Mucosa of stomach (tissue), 1 donor: ENCODE results near the gene NPAS3.

Experiments
- H3K27me3 ChIP-seq: one replicate; pipeline ENCODE4 v1.7.0; 2013; ENCODE audit warnings: mild to moderate bottlenecking, low read length; ENCODE audit not compliant: control insufficient read depth, insufficient read depth
- H3K36me3 ChIP-seq: one replicate; pipeline ENCODE4 v1.7.0; 2013; ENCODE audit warnings: low read length; ENCODE audit not compliant: control insufficient read depth, insufficient read depth
- H3K4me1 ChIP-seq: one replicate; pipeline ENCODE4 v1.7.0; 2013; ENCODE audit warnings: mild to moderate bottlenecking, low read length; ENCODE audit not compliant: control insufficient read depth, insufficient read depth
- H3K4me3 ChIP-seq: one replicate; pipeline ENCODE4 v1.7.0; 2013; ENCODE audit warnings: low read length
- H3K9ac ChIP-seq: one replicate; pipeline ENCODE4 v1.7.0; 2013; ENCODE audit warnings: mild to moderate bottlenecking, low read length, moderate library complexity
- H3K9me3 ChIP-seq: one replicate; pipeline ENCODE4 v1.7.0; 2013; ENCODE audit warnings: mild to moderate bottlenecking, low read length, moderate library complexity; ENCODE audit not compliant: control insufficient read depth
- donor health status: Pancreatic carcinoma.

The NPAS3 gene

DNA sequence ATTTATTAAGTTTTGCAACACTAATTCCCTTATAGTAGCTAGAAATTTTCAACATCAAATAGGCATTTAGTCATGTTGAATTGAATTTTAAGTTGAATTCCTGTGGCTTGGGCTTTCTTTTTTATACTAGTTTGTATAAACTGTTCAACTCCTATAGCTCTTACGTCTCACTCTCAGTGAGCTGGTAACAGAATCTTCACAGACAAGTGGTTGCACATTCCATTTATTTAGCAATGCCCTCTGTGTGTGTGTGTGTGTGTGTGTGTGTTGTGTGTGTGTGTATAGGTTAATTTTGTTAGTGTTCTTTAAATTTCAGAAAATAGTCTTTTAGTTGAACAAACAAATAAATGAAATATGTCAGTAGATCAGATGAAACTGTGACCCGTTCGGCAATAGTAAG, 425.0 kb downstream of the NPAS3 start:
- no peaks in the 10 kb centered on the region for H3K4me1 ChIP-seq
- no peak overlapping the region for H3K9ac ChIP-seq
- H3K27me3 ChIP-seq, result no peaks in the 10 kb centered on the region
- H3K4me3 ChIP-seq, result no peak overlapping the region
- H3K9me3 ChIP-seq, result no peaks in the 10 kb centered on the region
- no peaks in the 10 kb centered on the region for H3K36me3 ChIP-seq

DNA sequence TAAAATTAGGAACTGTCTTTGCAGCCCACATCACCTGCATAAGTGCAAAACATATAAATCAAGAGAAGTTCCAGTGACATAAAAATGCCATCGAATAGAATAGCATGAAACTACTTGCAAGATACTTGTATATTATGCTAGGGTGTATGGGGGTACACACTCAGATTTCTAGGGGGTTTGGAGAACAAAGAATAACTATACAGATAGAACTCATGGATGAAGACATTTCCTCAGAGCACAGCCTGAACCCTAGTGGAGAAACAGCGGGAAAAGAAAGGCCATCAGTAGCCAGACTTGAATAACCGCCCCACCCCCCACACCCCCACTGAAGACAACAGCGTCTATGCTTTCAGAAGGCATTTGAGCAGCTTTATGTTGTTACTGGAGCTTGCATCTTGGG, 425.8 kb downstream of the NPAS3 start:
- H3K36me3 ChIP-seq, result no peaks in the 10 kb centered on the region
- H3K4me1 ChIP-seq, result no peaks in the 10 kb centered on the region
- H3K4me3 ChIP-seq, result no peak overlapping the region
- H3K9ac ChIP-seq, result no peak overlapping the region
- H3K9me3 ChIP-seq, result no peaks in the 10 kb centered on the region
- H3K27me3 ChIP-seq, result no peaks in the 10 kb centered on the region

DNA sequence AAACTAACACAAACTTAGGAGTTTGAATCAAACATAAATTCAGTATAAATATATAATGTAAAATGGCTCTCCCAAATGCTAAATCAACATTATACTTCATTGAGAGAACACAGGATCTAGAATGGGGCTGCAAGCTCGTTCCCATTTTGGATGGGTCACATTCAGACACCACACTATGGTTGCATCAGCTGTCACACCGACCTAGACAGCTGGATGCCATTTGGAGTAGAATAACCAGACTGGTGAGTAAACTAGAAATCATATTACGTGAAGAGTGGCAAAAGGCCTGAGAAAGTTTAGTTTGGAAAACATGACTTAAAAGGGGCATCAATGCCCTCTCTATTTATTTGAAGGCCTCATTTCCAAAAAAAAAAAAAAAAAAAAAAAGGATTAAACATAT, 430.4 kb downstream of the NPAS3 start:
- H3K4me3 ChIP-seq, result no peak overlapping the region
- H3K9ac ChIP-seq, result no peak overlapping the region
- no peaks in the 10 kb centered on the region for H3K36me3 ChIP-seq
- no peaks in the 10 kb centered on the region for H3K4me1 ChIP-seq
- no peaks in the 10 kb centered on the region for H3K27me3 ChIP-seq
- H3K9me3 ChIP-seq, result no peaks in the 10 kb centered on the region

DNA sequence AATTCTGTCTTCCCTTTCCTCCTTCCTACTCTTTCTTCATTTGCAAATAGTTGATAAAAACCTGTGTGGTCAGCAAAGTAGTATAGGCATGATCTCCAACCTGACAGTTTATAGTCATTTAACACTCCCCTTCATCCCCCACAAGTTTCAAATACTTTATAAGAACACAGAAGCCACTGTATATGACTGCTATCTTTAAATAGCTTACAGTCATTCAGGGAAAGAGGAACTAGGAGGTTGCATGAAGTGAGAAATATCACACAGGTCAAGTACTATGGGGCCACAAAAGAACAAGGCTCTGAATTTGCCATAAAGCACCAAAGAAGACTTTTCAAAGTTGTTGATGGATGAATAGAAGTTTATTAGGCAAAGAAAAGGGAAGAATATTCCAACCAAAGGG, 431.3 kb downstream of the NPAS3 start:
- Histone ChIP-seq H3K4me1 (no peaks in the 10 kb centered on the region), H3K36me3 (no peaks in the 10 kb centered on the region), H3K9me3 (no peaks in the 10 kb centered on the region), H3K9ac (no peak overlapping the region), H3K4me3 (no peak overlapping the region), H3K27me3 (no peaks in the 10 kb centered on the region)

DNA sequence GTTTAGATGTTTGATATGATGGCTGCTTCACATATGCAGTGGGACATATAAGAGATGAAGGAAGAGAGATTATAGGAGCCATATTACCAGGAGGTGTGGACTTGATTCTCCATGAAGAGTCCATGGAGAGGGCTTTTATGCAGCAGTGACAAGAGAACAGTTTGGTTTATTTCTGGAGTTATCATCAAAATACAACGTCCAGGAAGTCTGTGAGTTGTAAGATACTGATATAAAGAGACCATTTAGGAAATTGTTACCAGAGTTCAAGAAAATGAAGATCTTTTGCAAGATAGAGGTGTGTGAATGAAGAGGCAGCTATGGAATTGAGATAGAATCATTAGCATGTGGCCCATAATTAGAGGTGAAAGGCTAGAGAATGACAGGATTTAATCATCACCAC, 431.7 kb downstream of the NPAS3 start:
- Histone ChIP-seq H3K4me3 (no peak overlapping the region), H3K9ac (no peak overlapping the region), H3K27me3 (no peaks in the 10 kb centered on the region), H3K9me3 (no peaks in the 10 kb centered on the region), H3K36me3 (no peaks in the 10 kb centered on the region), H3K4me1 (no peaks in the 10 kb centered on the region)

DNA sequence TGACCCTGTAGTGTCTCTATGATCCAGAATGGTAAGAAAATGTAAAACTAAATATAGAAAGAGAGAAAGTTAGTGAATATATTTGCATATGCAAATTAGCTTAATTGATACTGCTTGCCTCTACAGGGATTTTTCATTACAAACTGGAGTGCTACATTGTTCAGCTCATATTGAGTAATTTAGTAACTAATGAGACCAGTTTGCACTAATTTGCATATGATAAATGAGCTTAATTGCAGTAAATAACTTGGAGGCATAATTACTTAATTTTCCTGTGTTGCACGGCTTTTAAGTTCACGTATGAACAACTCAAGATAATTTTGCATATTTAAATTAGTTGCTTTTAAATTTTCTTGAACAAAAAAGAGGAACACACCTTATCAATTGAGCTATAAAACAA, 436.5 kb downstream of the NPAS3 start:
- no peaks in the 10 kb centered on the region for H3K4me1 ChIP-seq

DNA sequence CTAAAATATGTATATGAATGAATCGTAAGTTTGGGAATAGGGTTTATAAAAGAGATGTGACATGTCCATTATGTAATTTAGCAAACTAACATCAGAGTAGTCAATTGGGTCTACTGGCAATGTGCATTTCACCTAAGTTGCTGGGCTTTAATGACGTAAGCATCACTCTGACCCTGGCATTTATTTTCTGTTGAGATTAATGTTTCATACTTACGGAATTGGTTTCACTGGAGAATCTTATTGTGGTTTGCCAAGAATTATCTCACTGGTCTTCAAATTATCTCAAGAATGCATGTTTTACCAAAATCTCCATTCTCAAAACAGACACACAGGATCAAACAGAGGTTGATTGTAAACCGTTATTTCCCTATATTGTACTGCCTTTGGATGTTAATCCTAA, 437.1 kb downstream of the NPAS3 start:
- H3K36me3 ChIP-seq, result no peaks in the 10 kb centered on the region

More for the DNA sequence above, 436.5 kb downstream of the NPAS3 start:
- Histone ChIP-seq H3K9me3 (no peaks in the 10 kb centered on the region), H3K27me3 (no peaks in the 10 kb centered on the region), H3K36me3 (no peaks in the 10 kb centered on the region), H3K4me3 (no peak overlapping the region), H3K9ac (no peak overlapping the region)

DNA sequence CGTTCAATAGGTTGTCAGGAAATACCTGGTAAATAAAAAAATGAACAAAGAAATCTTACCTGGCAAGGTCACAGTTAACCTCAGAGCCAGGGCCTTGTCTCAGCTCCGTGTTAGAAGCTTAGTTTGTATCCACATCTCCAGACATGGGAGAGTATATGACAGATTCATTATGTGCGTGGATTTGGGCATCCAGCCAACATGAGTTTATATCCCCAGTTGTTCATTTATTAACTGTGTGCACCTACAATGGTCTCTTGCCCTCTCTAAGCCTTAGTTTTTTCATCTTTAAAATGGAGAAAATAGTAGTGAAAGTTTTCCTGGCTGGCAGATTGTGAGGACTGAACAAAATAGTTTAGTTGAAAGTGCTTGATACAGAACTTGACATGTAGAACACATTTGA, 437.8 kb downstream of the NPAS3 start:
- H3K36me3 ChIP-seq, result no peaks in the 10 kb centered on the region
- H3K27me3 ChIP-seq, result no peaks in the 10 kb centered on the region
- no peaks in the 10 kb centered on the region for H3K9me3 ChIP-seq
- H3K4me3 ChIP-seq, result no peak overlapping the region
- no peak overlapping the region for H3K9ac ChIP-seq
- no peaks in the 10 kb centered on the region for H3K4me1 ChIP-seq

More for the DNA sequence above, 437.1 kb downstream of the NPAS3 start:
- Histone ChIP-seq H3K4me3 (no peak overlapping the region), H3K4me1 (no peaks in the 10 kb centered on the region), H3K9me3 (no peaks in the 10 kb centered on the region), H3K9ac (no peak overlapping the region), H3K27me3 (no peaks in the 10 kb centered on the region)

DNA sequence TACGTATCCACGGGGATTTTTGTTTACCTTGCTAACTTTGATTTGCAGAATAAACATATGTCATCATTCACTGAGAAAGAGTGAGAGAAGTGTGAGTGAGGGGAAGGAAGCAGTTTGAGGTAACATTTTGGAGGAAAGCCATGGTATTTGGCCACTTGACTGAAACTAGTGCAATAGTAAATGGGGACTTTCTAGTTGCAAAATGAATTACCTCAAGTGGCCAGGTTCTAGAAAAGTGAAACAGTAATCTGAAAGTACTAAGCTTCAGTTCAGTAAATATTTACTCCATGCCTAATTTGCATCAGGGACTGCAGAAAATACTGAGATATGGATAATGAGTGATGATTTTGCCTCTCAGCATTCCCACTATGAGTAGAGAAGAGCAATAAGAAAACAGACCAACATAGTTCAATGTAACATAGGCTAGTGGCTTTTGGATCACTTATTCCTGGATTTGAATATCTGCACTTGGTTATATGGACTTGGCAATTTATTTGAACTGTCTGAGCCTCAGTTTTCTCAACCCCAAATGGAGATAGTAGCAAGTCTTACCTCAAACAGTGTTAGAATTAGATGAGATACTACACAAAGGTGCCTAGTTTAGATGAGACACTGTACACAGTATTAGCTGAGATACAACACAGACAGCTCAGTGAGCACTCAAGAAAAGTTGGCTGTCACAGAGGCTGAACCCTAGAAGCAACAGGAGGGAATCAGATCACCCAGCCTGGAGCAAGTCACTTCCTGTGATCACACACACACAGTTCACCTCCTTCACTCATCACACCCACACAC, 439.1 kb downstream of the NPAS3 start:
- Histone ChIP-seq H3K9me3 (no peaks in the 10 kb centered on the region), H3K36me3 (no peaks in the 10 kb centered on the region), H3K4me3 (no peak overlapping the region), H3K4me1 (no peaks in the 10 kb centered on the region), H3K27me3 (no peaks in the 10 kb centered on the region), H3K9ac (no peak overlapping the region)

DNA sequence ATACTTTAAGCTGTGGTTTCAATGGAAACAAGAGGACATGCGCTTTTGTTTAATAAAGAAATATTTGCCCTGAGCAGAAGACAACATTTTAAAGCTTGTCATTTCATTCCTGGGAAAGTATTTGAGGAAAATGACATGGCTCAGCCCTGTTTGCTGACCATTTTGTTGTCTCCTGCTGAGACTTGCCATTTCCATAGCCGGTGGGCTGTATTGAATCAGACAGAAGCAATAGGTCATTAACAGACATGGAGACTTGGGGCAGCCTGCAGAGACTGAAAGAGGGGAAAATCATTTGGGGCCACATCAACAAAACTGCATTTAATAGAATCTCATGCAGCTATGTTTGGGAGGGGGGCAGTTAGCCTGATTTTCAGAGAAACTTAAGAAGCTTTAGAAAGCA, 443.0 kb downstream of the NPAS3 start:
- H3K9me3 ChIP-seq, result no peaks in the 10 kb centered on the region
- H3K36me3 ChIP-seq, result no peaks in the 10 kb centered on the region
- H3K27me3 ChIP-seq, result no peaks in the 10 kb centered on the region
- H3K4me1 ChIP-seq, result no peaks in the 10 kb centered on the region
- no peak overlapping the region for H3K9ac ChIP-seq
- no peak overlapping the region for H3K4me3 ChIP-seq

DNA sequence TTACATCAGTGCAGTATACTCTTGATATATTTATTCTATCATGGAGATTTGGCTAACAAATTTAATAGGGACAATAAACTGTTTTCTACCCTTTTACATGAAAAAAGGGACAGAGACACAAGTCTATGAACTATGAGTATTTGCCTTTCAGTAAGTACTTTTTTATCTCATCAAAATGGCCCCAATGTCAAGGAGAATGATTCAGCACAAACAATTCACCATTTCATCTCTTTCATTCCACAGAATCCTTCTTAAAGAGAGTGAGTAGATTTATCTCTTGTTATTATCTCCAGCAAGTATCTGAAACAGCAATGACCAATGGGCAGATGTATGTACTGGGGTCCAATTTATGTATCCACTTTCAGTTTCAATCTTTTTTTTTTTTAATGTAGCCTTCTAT, 447.5 kb downstream of the NPAS3 start:
- no peak overlapping the region for H3K4me3 ChIP-seq
- H3K27me3 ChIP-seq, result no peaks in the 10 kb centered on the region
- no peaks in the 10 kb centered on the region for H3K4me1 ChIP-seq
- H3K9me3 ChIP-seq, result no peaks in the 10 kb centered on the region
- H3K36me3 ChIP-seq, result no peaks in the 10 kb centered on the region
- no peak overlapping the region for H3K9ac ChIP-seq

DNA sequence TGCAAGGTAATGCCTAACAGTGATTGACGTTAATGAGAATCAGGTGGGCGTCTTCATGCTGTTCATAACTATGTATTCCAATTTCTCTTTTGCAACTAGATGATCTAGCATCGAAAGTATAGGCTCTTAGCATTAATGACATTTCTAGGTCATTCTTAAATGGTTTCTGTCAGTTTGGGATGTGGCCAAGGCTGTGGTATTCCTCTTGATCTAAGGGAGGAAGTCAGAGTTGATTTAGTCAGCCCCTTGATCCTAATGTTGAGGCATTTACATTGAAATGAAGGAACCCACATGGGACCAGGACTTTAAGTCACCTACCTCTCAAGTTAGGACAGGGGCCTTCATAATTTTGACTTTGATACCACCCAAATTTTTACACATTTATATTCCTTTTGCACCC, 448.1 kb downstream of the NPAS3 start:
- no peaks in the 10 kb centered on the region for H3K9me3 ChIP-seq
- H3K9ac ChIP-seq, result no peak overlapping the region
- no peaks in the 10 kb centered on the region for H3K27me3 ChIP-seq
- H3K4me3 ChIP-seq, result no peak overlapping the region
- H3K36me3 ChIP-seq, result no peaks in the 10 kb centered on the region
- H3K4me1 ChIP-seq, result no peaks in the 10 kb centered on the region

DNA sequence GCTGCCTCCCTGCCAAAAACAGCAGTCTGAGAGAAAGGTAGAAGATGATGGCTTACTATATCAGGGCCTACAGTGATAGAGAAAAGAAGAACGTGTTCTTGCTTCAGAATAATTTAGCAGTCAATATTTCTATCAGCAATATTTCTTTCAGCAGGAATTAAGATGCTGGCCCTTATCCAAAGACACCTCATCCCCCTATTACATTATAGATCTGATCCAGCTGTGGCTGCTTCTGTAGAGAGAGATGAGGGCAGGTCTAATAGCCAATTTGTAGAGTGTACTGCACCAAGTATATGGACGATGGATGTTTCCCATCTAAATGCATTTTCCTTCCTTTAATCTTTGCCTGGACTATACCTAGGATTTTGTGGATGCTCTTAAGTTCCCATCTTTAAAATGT, 451.7 kb downstream of the NPAS3 start:
- Histone ChIP-seq H3K4me3 (no peak overlapping the region), H3K36me3 (no peaks in the 10 kb centered on the region), H3K9me3 (no peaks in the 10 kb centered on the region)

More for the DNA sequence above, 451.7 kb downstream of the NPAS3 start:
- no peak overlapping the region for H3K9ac ChIP-seq
- no peaks in the 10 kb centered on the region for H3K4me1 ChIP-seq
- H3K27me3 ChIP-seq, result no peaks in the 10 kb centered on the region
